Fibroblast of pulmonary artery (primary cell): ENCODE measurements around the gene NME7.

Source experiments
- DNase-seq: peaks from one replicate; pipeline ENCODE4 v3.0.0-alpha.2; 2010; ENCODE audit warnings: low read depth
- H3K4me3 ChIP-seq: replicated peaks from 2 replicates; pipeline ENCODE4 v1.5.1; 2011; ENCODE audit warnings: low read depth, mild to moderate bottlenecking, control low read depth, low read length, moderate library complexity
- TF ChIP-seq, protein P1 (sequence below): IDR thresholded peaks from 2 replicates; pipeline ENCODE4 v1.5.1; 2011; ENCODE audit warnings: mild to moderate bottlenecking, control low read depth, low read length, inconsistent platforms; ENCODE audit errors: missing control alignments

The NME7 gene

DNA sequence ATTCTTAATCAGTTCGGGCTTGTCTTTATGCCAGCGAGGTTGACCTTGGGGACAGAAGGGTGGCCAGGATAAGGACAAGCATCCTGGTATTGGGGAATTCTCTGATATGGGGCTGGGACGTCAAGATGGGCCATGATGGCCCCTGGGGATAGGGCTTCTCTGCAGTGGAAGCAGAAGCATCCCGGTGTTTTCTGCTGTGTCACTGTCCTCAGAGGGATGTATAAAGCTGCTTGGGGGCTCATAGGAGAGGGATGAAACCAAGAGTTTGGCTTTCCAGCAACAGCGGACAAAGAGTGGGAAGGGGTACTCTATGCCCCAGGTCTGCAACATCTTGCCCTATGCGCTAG, 262.5 kb downstream of the NME7 start:
- H3K4me3 ChIP-seq, result no peak overlapping the region
- TF ChIP-seq, protein P1, sequence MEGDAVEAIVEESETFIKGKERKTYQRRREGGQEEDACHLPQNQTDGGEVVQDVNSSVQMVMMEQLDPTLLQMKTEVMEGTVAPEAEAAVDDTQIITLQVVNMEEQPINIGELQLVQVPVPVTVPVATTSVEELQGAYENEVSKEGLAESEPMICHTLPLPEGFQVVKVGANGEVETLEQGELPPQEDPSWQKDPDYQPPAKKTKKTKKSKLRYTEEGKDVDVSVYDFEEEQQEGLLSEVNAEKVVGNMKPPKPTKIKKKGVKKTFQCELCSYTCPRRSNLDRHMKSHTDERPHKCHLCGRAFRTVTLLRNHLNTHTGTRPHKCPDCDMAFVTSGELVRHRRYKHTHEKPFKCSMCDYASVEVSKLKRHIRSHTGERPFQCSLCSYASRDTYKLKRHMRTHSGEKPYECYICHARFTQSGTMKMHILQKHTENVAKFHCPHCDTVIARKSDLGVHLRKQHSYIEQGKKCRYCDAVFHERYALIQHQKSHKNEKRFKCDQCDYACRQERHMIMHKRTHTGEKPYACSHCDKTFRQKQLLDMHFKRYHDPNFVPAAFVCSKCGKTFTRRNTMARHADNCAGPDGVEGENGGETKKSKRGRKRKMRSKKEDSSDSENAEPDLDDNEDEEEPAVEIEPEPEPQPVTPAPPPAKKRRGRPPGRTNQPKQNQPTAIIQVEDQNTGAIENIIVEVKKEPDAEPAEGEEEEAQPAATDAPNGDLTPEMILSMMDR, result no peak
- no peak for DNase-seq

DNA sequence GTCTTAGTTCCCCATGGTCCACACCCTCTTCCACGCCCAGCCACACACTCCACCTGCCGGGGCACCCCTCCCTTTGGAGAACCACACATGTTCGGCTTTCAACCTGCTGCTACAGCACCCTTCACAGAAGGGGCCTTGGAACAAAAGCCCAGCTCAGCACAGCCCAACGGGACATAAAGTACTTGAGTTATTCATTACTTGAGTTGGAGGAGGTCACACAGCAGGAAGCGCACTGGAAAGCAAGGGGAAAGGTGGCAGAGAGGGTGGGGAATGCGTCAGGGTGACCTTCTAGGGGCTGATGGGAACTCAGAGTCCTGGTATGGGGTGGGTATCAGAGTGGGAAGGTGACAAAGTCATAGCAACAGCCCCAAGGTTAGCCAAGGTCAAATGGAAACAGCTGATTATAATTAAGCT, 264.1 kb downstream of the NME7 start:
- DNase-seq, result no peak
- TF ChIP-seq, protein P1, result no peak
- no peak overlapping the region for H3K4me3 ChIP-seq

DNA sequence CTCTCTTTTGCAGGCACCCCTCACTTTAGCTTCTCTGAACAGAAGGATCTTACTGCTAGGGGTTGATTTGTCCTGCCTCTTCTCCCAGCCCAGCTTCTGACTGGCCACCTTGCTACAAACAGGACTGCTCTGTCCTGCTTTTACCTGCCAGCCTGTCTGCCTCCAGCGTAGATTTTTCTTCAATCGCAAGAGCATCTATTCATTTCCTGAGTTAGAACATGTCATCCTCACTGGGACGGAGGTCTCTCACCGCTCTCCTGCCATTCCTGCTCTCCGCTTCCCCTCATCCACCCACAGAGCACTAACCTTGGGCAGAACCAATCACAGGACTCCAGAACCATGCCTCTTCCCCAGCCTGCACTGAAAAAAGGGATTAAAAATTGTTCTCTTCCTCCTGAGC, 264.6 kb downstream of the NME7 start:
- TF ChIP-seq, protein P1, result no peak
- no peak overlapping the region for H3K4me3 ChIP-seq
- DNase-seq, result no peak

DNA sequence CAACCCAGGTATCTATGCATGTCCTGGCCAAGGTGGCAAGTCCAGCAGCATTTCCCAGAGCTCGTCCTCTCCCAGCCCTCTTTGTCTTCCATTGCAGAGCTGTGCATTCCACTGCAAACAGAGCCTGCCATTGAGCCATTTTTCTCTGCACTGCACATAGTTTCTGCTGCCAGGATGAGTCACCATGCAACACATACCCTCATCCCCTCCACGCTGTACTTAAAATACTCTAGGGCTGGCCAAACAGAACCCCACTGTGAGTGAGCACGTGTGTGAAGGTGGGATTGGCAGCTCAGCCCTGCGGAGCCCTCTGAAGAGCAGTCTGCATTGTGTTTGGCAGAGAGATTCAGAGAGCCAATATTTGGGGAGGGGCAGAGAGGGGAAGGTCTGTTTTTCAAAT, 265.0 kb downstream of the NME7 start:
- TF ChIP-seq, protein P1, result no peak
- H3K4me3 ChIP-seq, result no peak overlapping the region
- peak; percentile 80 for DNase-seq

DNA sequence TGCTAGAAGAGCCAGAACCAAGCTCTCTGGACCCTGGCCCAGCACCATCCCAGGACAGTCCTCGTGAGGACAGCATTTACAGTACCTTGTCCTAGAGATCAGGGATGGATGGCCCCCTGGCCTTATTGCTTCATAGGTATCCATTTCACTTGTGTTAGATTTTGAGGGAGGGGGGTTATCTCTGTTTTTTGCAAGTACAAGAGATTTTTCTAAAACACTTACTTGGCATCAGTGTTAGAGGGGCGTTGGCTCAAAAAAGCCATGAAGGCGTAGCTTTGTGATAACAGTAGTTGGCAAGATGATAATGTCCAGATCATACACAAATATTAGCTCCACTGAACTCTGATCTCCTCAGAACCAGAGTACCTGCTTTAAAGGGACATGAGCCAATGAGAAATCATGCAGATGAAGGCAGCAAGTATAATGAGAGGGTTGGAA, 266.9 kb downstream of the NME7 start:
- H3K4me3 ChIP-seq, result no peak overlapping the region
- TF ChIP-seq, protein P1, result no peak
- no peak for DNase-seq

DNA sequence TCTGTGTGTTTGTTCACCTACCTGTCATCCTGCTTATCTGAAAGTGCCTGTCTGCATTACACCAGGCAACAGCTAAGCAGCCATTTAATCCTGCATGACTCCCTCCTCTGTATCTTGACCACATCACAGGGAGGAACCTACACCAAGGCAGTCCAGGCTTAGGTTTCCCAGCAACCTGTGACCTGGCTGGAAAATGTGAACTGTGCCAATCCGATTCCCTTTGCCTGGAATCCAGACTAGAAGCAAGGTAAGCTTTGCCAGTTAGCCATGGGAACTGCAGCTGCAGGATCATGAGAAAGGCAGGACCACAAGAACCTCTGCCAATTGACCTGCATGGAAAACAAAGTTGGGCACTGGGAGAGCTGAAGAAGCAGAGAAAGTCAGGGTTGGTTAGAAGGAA, 267.4 kb downstream of the NME7 start:
- H3K4me3 ChIP-seq, result no peak overlapping the region
- TF ChIP-seq, protein P1, result no peak
- DNase-seq, result no peak

DNA sequence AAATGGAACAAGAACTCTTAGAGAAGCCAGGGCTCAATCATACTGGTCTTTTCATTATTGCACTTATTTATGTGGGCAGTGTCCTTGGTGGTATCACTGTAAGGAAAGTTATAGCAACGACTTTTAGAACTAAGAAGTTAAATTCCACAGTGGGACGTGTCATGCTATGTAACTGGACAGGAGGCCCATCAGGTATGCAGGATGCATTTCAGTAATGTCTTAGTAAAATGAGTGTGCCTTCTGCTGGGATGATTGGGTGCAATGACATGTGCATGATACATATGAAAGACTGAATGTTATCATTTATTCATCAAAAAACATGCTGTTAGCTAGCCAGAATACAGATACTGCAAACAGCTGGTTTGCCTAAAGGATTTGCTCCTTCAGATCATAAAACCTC, 268.0 kb downstream of the NME7 start:
- TF ChIP-seq, protein P1, result no peak
- DNase-seq, result no peak
- H3K4me3 ChIP-seq, result no peak overlapping the region
